ENCODE results near the gene DDA1.

DNA sequence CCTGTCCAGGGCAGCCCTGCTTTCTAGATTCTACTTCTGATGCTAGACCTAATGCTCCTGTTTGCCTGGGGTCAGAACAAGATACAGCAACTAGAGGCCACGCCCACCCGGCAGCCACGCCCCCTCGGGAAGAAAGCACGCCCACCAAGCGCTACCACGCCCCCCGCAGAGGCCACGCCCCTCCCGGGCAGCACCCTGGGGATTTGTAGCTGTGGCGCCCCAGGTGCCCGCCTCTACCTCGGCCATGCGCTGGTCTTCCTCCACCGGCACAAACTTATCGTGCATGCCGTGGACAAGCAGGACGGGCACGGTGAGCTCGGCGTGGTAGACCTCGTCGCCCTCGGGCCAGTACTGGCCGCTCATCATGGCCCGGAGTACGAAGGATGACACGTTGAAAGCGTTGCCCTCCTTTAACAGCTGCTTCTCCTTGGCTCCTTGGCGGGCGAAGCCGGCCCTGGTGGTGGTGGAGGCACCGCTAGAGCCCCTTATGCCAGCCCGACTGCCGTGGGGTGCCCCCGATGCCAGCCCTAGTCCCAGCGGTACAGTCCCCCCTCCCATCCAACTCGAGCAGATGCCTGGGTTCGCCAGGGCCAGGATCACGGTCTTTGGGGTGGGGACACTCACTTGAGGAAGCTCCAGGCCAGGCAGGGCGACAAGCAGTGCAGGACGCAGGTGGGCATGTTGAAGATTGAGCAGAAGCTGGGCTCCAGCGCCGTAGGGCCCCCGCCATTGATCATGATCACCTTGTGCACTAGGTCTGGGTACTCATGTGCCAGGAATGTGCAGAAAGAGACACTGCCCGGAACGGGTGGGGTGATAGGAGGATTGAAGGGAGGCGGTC lies 15.1 kb upstream of the DDA1 start:
- no peak for TF ChIP-seq CEBPB (IDR thresholded peaks at IDR 0.05)
- TF ChIP-seq POLR2A (IDR thresholded peaks at IDR 0.05; ENCODE audit: low read length), result no peak
- no peak for TF ChIP-seq HDAC2 (IDR thresholded peaks at IDR 0.05)
- TF ChIP-seq, protein P1, sequence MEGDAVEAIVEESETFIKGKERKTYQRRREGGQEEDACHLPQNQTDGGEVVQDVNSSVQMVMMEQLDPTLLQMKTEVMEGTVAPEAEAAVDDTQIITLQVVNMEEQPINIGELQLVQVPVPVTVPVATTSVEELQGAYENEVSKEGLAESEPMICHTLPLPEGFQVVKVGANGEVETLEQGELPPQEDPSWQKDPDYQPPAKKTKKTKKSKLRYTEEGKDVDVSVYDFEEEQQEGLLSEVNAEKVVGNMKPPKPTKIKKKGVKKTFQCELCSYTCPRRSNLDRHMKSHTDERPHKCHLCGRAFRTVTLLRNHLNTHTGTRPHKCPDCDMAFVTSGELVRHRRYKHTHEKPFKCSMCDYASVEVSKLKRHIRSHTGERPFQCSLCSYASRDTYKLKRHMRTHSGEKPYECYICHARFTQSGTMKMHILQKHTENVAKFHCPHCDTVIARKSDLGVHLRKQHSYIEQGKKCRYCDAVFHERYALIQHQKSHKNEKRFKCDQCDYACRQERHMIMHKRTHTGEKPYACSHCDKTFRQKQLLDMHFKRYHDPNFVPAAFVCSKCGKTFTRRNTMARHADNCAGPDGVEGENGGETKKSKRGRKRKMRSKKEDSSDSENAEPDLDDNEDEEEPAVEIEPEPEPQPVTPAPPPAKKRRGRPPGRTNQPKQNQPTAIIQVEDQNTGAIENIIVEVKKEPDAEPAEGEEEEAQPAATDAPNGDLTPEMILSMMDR (IDR thresholded peaks at IDR 0.05), result no peak
- no peak for TF ChIP-seq TP53 (CRISPR knock-in tag; IDR thresholded peaks at IDR 0.05)
- no peak for TF ChIP-seq JUN (IDR thresholded peaks at IDR 0.05)

All from A549 (cell line).